ENCODE measurements around the gene MRPS10. TPM values are rescaled to one million over a fixed set of nuclear protein-coding genes. Genes with fewer than 3 reads are reported as not detected.
A peak's percentile ranks its signal among the peaks of the same experiment; 100 is the strongest.

The MRPS10 gene
- total RNA-seq, result 10 to 100 TPM; 23.9 to 42.3 TPM

DNA sequence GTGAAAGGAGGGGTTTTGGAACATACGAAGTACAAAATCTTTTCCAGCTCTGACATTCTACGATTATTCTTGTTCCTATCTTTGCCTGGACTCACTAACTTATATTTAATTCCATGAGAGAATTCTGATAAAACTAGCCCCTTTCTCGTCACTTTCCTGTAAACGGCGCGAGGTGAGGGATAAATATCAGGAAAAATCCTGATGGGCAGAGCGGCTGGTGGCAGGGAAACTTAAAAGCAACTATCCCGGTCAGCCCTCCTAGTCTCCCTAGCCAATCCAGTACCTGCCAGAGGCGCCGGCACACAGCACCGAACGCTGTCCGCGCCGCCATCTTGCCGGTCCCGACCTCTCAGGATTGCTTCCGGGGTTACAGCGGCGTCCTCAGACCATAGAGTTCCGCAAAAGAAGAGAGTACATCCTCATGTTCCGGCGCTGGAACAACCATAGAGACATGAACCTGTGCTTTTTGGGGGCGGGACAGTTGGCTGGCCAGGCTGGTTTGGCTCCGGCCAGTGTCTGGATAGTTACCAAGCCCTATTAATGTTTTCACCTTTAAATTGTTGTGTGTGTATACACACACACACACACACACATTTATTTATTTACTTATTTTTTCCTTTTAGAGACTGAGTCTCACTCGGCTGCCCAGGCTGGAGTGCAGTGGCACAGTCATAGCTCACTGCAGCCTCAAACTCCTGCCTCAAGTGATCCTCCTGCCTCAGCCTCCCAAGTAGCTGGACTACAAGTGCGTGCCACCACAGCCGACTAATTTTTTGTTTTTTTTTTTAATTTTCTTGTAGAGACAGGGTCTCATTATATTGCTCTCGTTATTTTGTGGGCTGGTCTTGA, at the start of gene MRPS10:
Gene MRPS10 (minus strand): TSS at position 343 of the 849 bp plus-strand sequence. CDS start 12 bp downstream, at position 331.
- peak within 1 kb of the TSS; percentile 96 for H3K27ac Mint-ChIP-seq
- peaks cover 4% of the 10 kb centered on the region for H3K4me1 Mint-ChIP-seq

DNA sequence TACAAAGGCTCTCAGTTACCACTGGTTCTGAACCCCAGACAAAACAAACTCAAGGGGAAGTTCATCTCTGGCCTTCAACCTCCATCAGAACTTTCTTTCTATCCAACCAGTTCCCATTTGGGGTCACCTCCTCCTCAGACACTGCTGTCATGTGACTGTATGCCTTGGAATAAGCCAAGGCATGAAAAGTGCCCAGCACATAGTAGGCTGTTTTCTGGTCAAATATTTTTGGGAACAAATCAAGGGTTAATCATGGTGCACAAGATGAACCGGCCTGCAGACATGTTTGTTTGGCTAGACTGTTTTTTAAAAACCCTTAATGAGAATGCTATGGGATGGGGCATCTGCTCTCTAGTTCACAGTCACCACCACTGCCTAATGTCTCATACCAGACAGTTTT, 48.9 kb upstream of the MRPS10 start:
- no peak overlapping the region for H3K27ac Mint-ChIP-seq

More for the DNA sequence above, at the start of gene MRPS10:
- Mint-ChIP-seq H3K27me3 (no peaks in the 10 kb centered on the region), H3K4me3 (peak within 1 kb of the TSS; percentile 96), H3K9me3 (no peaks in the 10 kb centered on the region), H3K36me3 (ENCODE audit: low read depth) (peaks cover 28% of the 10 kb centered on the region)
- ATAC-seq (replicated peaks), result peak; percentile 99

DNA sequence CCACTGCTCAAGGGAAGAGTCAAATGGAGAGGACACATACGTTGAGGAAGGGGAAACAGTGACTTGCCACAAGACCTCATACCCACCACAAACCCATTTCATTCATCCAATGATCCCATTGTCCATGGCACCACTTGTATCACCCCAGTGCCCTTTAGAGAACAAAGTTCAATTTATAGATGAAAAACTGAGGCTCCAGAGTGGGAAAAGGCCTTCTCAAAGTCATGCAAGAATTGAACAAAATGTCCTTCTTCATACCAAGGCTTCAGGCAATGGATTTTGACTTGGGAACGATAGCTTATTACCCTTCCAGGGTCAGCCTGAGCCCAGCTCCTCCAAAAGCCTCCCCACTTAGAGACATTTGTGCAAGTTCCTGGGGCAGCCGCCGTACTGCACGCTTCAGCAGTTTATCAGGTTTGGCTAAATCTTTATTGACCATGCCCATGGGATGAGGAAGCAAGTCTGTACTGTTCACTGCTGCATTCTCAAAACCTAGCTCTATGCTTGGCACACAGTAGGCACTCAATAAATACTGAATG, 47.3 kb upstream of the MRPS10 start:
- Mint-ChIP-seq H3K4me3 (no peak overlapping the region), H3K9me3 (no peaks in the 10 kb centered on the region)
- ATAC-seq (replicated peaks), result no peak

More for the DNA sequence above, 48.9 kb upstream of the MRPS10 start:
- H3K36me3 Mint-ChIP-seq (ENCODE audit: low read depth), result peaks cover 8% of the 10 kb centered on the region
- no peak for ATAC-seq (replicated peaks)
- H3K4me1 Mint-ChIP-seq, result no peaks in the 10 kb centered on the region
- H3K27me3 Mint-ChIP-seq, result no peaks in the 10 kb centered on the region
- no peak overlapping the region for H3K4me3 Mint-ChIP-seq
- H3K9me3 Mint-ChIP-seq, result no peaks in the 10 kb centered on the region

DNA sequence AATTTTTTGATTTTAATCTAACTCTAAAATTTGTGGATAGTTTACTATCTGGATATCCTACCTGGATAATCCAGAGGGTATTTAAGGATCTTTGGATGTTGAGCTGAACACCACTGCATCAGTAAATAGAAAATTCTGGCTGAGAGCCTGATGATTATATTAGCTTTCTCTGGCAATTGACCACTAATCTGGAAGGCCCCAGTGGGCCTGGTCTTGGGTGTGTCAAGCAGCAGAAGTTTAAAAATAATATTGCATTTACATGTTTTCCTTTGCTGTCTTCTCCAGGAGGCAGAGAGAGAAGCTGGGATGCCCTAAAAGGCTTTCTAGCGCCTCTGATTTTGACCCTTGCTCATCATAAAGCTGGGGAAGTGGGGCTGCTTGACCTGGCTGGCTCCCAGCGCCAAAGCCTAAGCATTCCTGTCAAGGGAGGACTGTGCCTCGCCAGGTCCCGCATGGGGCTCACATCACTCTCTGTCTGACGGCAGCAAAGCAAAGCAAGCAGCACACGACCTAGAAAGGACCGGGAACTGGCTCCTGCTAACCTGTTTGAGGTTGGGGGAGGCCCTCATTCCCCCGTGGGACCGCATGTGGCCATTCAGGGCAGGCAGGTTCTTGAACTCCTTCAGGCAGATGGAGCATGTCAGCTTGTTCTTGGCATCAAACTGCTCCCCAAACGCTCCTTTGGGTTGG, 46.6 kb upstream of the MRPS10 start:
- peaks cover 3% of the 10 kb centered on the region for H3K36me3 Mint-ChIP-seq (ENCODE audit: low read depth)
- H3K9me3 Mint-ChIP-seq, result no peaks in the 10 kb centered on the region
- H3K27me3 Mint-ChIP-seq, result no peaks in the 10 kb centered on the region
- H3K4me3 Mint-ChIP-seq, result no peak overlapping the region
- ATAC-seq (replicated peaks), result no peak
- H3K27ac Mint-ChIP-seq, result no peak overlapping the region
- no peaks in the 10 kb centered on the region for H3K4me1 Mint-ChIP-seq

More for the DNA sequence above, 47.3 kb upstream of the MRPS10 start:
- Mint-ChIP-seq H3K36me3 (ENCODE audit: low read depth) (peaks cover 8% of the 10 kb centered on the region), H3K4me1 (no peaks in the 10 kb centered on the region), H3K27ac (no peak overlapping the region), H3K27me3 (no peaks in the 10 kb centered on the region)

DNA sequence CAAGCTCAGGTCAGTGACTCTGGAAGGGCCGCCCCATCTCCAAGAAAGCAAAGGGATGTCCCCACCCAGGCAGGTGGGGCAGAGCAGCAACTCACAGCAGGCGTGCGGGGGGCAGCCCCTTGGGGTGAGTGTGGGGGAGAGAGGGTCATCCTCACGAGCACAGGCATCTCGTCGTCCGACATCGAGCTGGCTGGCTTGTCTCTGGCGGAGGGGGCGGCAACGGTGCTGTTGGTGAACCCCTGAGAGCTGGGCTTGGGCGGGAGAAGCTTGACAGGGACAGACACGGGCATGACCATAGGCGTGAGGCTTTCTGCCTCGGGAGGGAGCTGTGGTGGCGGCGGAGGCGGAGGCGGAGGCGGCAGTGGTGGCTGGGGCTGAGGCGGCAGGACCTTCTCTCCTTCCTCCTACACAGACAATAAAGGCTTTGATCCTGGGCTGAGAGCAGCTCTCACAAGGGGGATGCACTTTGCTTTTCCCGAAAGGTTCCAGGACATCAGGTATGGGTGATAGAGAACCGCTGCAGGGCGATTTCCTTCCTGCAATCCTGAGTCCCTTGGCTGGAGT, 45.6 kb upstream of the MRPS10 start:
- Mint-ChIP-seq H3K27ac (peak overlapping the region; percentile 63), H3K4me1 (no peaks in the 10 kb centered on the region), H3K4me3 (no peak overlapping the region), H3K9me3 (no peaks in the 10 kb centered on the region), H3K27me3 (no peaks in the 10 kb centered on the region), H3K36me3 (ENCODE audit: low read depth) (no peaks in the 10 kb centered on the region)
- ATAC-seq (replicated peaks), result no peak

DNA sequence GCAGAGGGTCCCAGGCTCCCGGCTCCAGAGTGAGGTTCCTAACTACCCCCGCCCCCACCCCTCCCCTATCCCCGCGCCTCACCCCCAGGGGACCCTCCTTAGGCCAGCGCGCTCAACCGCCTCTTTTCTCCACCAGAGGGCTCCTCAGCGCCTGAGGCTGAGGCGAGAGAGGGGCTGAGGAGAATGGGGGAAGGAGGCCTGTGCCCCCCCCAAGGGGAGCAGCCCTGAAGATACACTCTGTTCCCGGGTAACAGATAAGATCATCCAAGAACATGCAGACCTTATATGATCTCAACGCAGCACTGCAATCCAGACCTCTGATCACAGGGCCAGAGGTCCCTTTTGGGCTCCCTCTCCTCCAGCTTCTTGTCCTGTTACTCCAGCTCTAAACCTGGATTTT, 43.3 kb upstream of the MRPS10 start:
- Mint-ChIP-seq H3K27me3 (no peaks in the 10 kb centered on the region), H3K4me3 (no peak overlapping the region), H3K36me3 (ENCODE audit: low read depth) (peaks cover 18% of the 10 kb centered on the region), H3K9me3 (no peaks in the 10 kb centered on the region), H3K27ac (peak overlapping the region; percentile 28), H3K4me1 (no peaks in the 10 kb centered on the region)
- ATAC-seq (replicated peaks), result peak; percentile 60

DNA sequence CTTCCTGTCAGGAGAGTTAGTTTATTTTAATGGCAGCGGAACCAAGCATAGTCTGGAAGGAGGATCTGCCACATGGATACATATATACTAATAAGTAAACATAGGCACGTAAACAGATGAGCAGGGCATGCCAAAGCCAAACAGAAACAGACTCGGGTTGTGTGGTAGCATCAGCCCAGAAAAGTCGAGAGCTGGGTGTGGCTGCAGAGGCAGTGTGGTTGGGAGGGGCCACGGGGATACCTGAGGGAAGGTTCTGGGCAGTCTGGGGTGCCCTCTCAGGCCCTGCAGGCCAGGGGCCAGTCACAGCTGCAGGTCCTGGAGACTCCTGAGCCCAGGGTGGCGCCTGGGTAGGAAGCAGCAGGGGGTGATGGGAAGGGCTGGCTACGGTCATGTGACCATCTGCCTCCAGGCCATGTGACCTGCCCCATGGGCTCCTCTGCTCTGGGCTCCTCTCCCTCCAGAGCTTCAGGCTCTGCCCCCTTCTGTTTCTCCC, 42.8 kb upstream of the MRPS10 start:
- Mint-ChIP-seq H3K27me3 (no peaks in the 10 kb centered on the region), H3K9me3 (no peaks in the 10 kb centered on the region), H3K36me3 (ENCODE audit: low read depth) (peaks cover 23% of the 10 kb centered on the region), H3K27ac (no peak overlapping the region), H3K4me1 (no peaks in the 10 kb centered on the region), H3K4me3 (no peak overlapping the region)
- ATAC-seq (replicated peaks), result peak; percentile 7

DNA sequence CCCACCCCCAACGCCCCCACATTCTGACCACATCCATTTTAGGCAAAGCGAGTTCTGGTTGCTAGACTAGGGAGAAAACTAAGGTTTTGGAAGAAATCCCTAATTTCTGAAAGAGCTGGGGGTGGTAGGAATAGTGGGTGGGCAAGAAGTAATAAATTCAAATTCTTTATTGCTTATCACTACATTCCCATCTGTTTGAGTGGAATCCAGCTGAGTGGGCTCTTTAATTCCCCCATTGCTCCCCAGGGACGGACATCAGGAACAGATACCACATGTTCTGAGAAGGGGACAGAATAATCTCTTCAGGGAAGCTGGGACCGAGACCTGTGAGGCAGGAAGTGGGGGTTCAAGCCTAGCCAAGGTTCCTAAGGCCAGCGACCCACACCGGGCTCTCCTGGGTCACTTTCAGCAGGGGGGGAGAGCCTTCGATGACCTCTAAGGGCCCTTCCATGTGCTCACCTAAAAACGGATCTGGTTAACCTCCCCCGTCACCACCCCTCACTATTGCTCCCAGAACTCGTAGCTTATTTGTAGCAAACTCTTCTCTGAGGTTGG, 42.3 kb upstream of the MRPS10 start:
- H3K9me3 Mint-ChIP-seq, result no peaks in the 10 kb centered on the region
- no peak for ATAC-seq (replicated peaks)
- H3K27ac Mint-ChIP-seq, result no peak overlapping the region
- no peaks in the 10 kb centered on the region for H3K4me1 Mint-ChIP-seq
- peaks cover 27% of the 10 kb centered on the region for H3K36me3 Mint-ChIP-seq (ENCODE audit: low read depth)
- no peak overlapping the region for H3K4me3 Mint-ChIP-seq
- no peaks in the 10 kb centered on the region for H3K27me3 Mint-ChIP-seq

DNA sequence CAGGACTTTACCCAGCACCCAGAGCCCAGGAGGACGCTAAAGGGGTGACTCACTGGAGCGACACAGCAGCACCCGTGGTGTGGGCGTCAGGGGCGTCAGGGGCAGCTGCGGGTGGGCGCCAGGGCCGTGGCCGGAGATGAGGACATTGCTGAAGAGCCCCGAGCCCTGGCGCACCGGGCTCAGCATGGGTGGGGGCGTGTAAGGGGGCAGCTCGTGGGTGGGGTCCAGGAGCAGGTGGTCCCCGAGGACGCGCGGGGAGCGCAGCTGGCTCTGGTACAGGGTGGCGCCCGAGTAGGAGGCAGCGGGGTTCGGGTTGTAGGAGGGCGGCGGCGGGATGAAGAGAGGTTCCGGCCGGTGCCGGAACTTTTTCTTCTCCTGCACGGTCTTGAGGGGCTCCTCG, 41.6 kb upstream of the MRPS10 start:
- Mint-ChIP-seq H3K36me3 (ENCODE audit: low read depth) (peaks cover 28% of the 10 kb centered on the region), H3K9me3 (no peaks in the 10 kb centered on the region), H3K27me3 (no peaks in the 10 kb centered on the region), H3K27ac (no peak overlapping the region), H3K4me1 (no peaks in the 10 kb centered on the region), H3K4me3 (no peak overlapping the region)
- no peak for ATAC-seq (replicated peaks)

DNA sequence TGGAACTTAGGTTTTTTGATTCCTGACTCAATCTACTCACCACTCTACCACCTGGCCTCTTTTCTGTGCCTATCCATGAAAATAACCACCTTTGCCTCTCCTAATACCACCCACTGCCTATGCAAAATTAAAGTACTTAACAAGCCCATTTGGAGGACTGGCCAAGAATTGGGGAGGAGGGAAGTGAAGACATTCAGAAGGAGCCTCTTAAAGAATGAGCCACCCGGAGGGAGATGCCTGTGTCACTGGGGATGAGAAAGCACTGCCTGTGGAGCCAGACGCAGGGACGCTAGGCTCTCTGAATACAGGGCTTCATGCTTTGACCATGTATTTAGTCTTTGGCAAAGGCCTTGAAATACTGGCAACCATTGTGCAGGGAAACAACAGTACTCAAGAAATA, 40.0 kb upstream of the MRPS10 start:
- no peaks in the 10 kb centered on the region for H3K9me3 Mint-ChIP-seq
- H3K36me3 Mint-ChIP-seq (ENCODE audit: low read depth), result peaks cover 44% of the 10 kb centered on the region
- H3K27ac Mint-ChIP-seq, result no peak overlapping the region
- H3K4me3 Mint-ChIP-seq, result no peak overlapping the region
- no peaks in the 10 kb centered on the region for H3K4me1 Mint-ChIP-seq
- no peak for ATAC-seq (replicated peaks)
- no peaks in the 10 kb centered on the region for H3K27me3 Mint-ChIP-seq

DNA sequence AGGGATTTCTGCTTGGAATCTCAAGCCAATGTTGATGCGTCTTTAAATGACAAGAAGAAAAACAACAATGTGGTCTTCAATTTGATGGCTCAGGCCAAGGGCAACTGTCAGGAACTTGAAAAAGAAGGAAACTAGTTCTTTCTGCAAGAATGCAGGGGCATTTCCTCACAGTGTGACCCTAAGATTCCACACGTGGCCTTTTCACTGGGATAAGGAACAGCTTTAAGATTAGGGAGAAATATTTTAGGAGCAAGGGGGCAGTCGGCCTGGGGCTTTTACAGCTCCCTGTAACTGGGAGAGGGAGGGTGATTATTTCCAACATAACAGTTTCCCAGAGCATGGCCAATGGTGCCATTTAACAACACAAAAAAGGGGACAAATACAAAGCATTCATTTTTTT, 39.4 kb upstream of the MRPS10 start:
- H3K4me3 Mint-ChIP-seq, result no peak overlapping the region
- peak overlapping the region; percentile 15 for H3K27ac Mint-ChIP-seq
- no peaks in the 10 kb centered on the region for H3K9me3 Mint-ChIP-seq
- peaks cover 49% of the 10 kb centered on the region for H3K36me3 Mint-ChIP-seq (ENCODE audit: low read depth)
- no peaks in the 10 kb centered on the region for H3K4me1 Mint-ChIP-seq
- H3K27me3 Mint-ChIP-seq, result no peaks in the 10 kb centered on the region
- no peak for ATAC-seq (replicated peaks)

DNA sequence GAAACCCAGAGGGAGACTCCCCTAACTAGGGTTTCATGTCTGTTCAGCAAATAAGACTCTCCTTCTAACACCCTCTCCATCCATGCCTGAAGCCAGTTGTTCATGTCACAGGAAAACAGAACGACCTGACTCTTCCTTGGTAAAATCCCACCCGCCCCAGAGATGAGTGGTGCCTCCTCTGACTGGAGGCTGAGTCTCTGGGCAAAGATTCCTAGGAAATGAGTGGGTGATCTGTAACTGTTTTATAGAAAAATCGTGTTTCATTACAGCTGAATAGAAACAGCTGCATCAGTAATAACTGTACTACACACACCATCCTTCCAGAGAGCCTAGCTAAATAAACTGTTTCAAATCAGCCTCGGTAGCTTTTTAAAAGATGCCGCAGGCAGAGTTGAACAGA, 37.4 kb upstream of the MRPS10 start:
- Mint-ChIP-seq H3K4me3 (no peak overlapping the region), H3K27ac (peak overlapping the region; percentile 33), H3K36me3 (ENCODE audit: low read depth) (peaks cover 54% of the 10 kb centered on the region), H3K9me3 (no peaks in the 10 kb centered on the region), H3K27me3 (no peaks in the 10 kb centered on the region), H3K4me1 (no peaks in the 10 kb centered on the region)
- peak; percentile 71 for ATAC-seq (replicated peaks)

DNA sequence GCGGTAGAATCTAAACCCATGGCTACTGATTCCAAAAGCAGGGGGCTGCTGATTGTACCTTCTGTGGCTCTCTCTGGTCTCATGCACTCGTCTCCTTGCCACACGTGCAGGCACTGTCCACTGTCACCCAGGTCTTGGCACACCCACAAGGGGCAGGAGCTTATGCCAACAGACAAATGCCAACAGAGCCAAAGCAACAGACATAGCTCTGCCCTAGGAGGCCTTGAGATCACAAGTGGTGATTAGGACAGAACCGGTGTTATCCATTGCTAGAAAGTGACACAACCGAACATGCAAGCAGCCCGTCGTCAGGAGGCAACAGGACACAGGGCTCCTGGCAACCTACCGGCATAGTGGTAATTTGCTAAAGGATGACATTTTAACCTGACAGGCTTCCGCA, 36.8 kb upstream of the MRPS10 start:
- Mint-ChIP-seq H3K27me3 (no peaks in the 10 kb centered on the region), H3K4me3 (no peak overlapping the region), H3K9me3 (no peaks in the 10 kb centered on the region), H3K4me1 (no peaks in the 10 kb centered on the region), H3K27ac (peak overlapping the region; percentile 33), H3K36me3 (ENCODE audit: low read depth) (peaks cover 54% of the 10 kb centered on the region)
- no peak for ATAC-seq (replicated peaks)

DNA sequence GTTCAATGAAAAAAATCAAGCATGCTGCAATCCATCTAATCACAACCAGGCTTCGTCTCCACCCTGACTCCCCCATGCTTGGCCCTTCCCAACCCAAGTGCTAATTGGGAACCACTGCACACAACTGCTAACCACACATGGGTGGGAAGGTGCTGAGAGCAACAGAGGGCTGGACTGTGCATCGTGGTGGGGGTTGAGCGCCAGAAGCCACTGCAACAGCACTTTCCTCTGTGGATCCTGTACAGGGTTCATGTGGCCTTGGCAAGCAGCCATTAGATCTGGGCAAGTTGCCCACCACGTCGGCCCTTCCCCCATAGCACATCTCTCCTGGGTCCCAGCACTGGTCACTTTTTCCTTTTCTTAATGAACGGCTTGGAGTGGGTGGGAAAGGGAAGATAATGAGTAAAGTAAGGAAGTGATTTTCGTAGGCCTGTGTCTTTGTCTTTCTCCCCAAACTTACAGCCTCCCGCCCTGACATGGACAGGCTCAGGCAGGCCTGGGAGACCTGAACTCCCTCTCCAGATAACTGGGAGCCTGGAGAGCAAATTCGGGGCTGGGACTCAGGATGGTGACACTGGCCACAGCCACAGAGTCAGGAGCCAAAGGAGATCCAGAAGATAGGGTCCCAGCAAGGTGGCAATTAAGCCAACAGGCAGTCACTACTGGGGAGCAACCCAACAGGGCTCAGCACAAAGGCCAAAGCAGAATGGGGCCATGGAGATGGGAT, 34.4 kb upstream of the MRPS10 start:
- ATAC-seq (replicated peaks), result no peak
- no peaks in the 10 kb centered on the region for H3K27me3 Mint-ChIP-seq
- H3K36me3 Mint-ChIP-seq (ENCODE audit: low read depth), result peaks cover 47% of the 10 kb centered on the region
- H3K4me3 Mint-ChIP-seq, result no peak overlapping the region
- H3K4me1 Mint-ChIP-seq, result no peaks in the 10 kb centered on the region
- no peaks in the 10 kb centered on the region for H3K9me3 Mint-ChIP-seq
- peak overlapping the region; percentile 35 for H3K27ac Mint-ChIP-seq
